Fibroblast of skin of left quadriceps (primary cell): ENCODE measurements around the gene CYP4X1.
"Not testable (repeated sequence)": the region's sequence is repeated elsewhere in the genome, so short reads cannot be mapped to it uniquely, and the experiment has no call there.

Experiments
- DNase-seq, 2 experiments: peaks; one replicate each; pipeline ENCODE4 v3.0.0-alpha.2; 2013; ENCODE audit warnings: low read depth in 2 of 2

CYP4X1 gene

DNA sequence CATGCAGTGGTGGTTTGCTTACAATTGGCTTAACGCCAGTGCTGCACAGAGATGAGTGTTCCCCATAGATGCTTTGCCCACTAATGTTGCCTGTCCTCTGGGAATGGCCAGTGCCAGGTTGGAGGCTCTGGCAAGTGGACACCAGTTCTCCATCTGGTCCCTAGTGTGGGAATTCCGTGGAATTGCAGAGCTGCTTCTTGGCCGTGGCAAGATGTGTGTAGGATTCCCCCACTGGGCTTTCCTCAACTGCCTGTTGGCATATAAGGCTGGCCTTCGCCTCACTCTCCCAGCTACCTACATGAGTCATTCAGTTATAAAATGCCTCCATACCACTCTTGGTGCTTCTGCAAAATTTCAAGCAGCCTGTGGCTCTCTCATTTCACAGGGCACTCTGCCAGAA, 45.6 kb downstream of the CYP4X1 start:
- not testable (repeated sequence) for DNase-seq

DNA sequence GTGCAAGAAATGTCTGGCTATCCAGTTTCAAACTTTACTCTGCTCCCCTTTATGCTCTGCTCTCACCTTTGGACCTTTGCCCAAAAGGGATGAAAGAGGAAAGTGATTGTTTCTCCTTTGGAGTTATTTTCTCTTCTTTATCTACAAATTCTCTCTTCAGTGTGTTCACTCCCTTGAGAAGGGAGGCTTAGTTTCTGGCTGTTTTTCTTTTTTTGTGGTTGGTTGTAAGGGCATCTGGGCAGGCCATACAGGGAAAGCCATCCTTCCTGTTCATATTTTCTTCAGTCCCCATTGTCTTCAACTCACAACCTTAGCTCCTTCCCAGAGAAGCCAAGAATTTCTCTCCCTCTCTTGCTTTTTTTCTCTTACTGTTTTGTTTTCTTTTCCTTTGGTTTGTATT, 46.0 kb downstream of the CYP4X1 start:
- DNase-seq = not testable (repeated sequence)

DNA sequence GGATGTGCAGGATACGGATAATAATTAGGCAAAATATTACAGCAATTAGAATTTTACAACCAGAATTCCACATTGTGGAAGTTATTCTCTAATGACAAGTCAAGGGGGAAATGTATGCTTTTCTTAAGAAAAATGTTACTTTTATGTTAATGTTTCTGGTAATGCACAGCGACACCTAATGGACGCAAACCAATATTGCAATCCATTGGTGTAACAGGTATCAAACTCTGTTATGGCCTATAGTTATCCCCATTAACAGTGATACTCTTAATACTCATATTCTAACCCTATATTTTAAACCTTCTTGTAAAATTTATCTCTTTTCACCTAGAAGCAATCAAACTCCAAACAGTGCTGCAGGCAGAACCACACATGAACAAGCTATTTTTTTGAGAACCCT, 65.9 kb downstream of the CYP4X1 start:
- peak in 1 of 2 experiments; percentile 6 for DNase-seq

DNA sequence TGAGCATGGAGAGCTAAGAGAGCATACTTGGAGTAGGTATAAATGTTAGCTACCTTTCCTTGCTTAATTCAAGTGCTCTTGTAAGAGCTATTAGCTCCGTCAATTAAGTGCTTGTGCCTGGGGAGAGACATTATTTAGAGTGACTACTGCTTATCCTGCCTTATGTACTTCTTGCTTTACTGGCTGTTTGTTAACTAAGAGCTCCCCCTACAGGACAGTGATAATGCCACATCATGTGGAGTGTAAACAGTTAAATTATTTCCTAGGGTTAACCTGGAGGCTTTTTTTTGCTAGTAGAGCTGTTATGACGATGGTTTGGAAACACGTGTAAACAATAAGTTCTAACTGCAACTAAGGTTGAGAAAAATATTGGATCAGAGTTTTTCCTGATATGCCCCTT, 68.0 kb downstream of the CYP4X1 start:
- not testable (repeated sequence) for DNase-seq
